ENCODE results near the gene MAN1C1.

DNA sequence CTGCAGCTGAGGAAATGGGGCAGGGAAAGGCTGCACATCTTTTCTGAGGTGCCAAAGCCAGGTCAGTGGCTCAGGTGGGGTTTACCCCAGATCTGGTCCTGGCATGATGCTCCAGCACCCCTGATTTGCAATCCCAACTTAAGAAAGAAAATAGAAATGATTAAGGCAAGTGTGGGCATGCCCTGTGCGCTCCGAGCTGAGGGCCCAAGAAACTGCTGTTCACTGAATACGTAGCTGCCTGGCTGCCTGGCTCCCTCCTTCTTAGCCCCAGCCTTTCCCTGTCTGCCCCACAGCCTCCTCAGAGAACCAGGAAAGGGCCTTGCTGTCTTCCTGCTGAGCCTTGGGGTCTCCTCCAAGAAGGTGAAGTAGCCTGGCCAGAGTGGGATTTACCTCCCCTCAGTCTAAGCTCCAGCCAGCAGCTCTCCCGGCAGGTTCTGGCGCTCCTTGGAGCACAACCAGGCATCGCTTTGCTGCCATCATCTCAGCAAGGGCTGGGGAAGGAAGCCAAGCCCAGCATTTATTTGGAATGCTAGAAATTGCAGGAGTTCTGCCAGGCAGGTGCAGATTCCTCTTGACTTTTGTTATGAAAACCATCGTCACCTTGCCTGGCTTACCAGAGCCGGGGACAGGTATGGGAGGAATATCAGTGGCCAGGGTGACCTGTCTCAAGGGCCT is 132.1 kb downstream of the MAN1C1 start:
- TF ChIP-seq, protein P1, sequence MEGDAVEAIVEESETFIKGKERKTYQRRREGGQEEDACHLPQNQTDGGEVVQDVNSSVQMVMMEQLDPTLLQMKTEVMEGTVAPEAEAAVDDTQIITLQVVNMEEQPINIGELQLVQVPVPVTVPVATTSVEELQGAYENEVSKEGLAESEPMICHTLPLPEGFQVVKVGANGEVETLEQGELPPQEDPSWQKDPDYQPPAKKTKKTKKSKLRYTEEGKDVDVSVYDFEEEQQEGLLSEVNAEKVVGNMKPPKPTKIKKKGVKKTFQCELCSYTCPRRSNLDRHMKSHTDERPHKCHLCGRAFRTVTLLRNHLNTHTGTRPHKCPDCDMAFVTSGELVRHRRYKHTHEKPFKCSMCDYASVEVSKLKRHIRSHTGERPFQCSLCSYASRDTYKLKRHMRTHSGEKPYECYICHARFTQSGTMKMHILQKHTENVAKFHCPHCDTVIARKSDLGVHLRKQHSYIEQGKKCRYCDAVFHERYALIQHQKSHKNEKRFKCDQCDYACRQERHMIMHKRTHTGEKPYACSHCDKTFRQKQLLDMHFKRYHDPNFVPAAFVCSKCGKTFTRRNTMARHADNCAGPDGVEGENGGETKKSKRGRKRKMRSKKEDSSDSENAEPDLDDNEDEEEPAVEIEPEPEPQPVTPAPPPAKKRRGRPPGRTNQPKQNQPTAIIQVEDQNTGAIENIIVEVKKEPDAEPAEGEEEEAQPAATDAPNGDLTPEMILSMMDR (IDR thresholded peaks at IDR 0.05) = no peak
- TF ChIP-seq POLR2A (IDR thresholded peaks at IDR 0.05) (no peak), EP300 (IDR thresholded peaks at IDR 0.05) (no peak), POLR2AphosphoS5 (IDR thresholded peaks at IDR 0.05) (no peak)
